GM12878 (cell line): Measurements from ENCODE around the gene SFXN2. TPM values are rescaled to one million over a fixed set of nuclear protein-coding genes. Genes with fewer than 3 reads are reported as not detected.

Source experiments
- E2F8 ChIP-seq: fragments of 450-650 bp; IDR thresholded peaks from 2 replicates; pipeline ENCODE4 v1.6.1; 2018; ENCODE audit warnings: mild to moderate bottlenecking, low read depth, moderate library complexity; ENCODE audit not compliant: partially characterized antibody
- EZH2 ChIP-seq: IDR thresholded peaks from 2 replicates; pipeline ENCODE4 v1.6.1; 2012; ENCODE audit warnings: low read depth, mild to moderate bottlenecking, control low read depth, inconsistent platforms, low read length, borderline replicate concordance; ENCODE audit not compliant: control insufficient read depth
- GABPA ChIP-seq: IDR thresholded peaks from 2 replicates; pipeline ENCODE4 v1.6.1; 2014; ENCODE audit warnings: antibody characterized with exemption, low read depth, mild to moderate bottlenecking, inconsistent platforms
- HCFC1 ChIP-seq: fragments of 150-350 bp; IDR thresholded peaks from 2 replicates; pipeline ENCODE4 v1.6.1; 2014; ENCODE audit warnings: low read length
- HSF1 ChIP-seq: fragments of 150-350 bp; IDR thresholded peaks from 2 replicates; pipeline ENCODE4 v1.6.1; 2014; ENCODE audit warnings: mild to moderate bottlenecking, low read depth, low read length
- IKZF1 ChIP-seq: fragments of 450-650 bp; conservative IDR thresholded peaks from 2 replicates; pipeline ENCODE4 v1.6.1; 2017; ENCODE audit warnings: antibody characterized with exemption, mild to moderate bottlenecking
- IRF4 ChIP-seq: IDR thresholded peaks from 2 replicates; pipeline ENCODE4 v1.6.1; 2011; ENCODE audit warnings: low read depth, low read length
- KDM1A ChIP-seq: fragments of 200-600 bp; sonication (generic); IDR thresholded peaks from 2 replicates; pipeline ENCODE4 v1.6.1; 2016; ENCODE audit warnings: borderline replicate concordance
- MYC ChIP-seq: IDR thresholded peaks from 2 replicates; pipeline ENCODE4 v1.6.1; 2011; ENCODE audit warnings: mild to moderate bottlenecking, low read length, moderate library complexity, inconsistent platforms; ENCODE audit not compliant: insufficient read depth, insufficient replicate concordance, insufficient read length, severe bottlenecking
- RAD21 ChIP-seq: IDR thresholded peaks from 2 replicates; pipeline ENCODE4 v1.6.1; 2011; ENCODE audit warnings: mild to moderate bottlenecking, low read depth, low read length, moderate library complexity; ENCODE audit not compliant: insufficient read depth
- RELB ChIP-seq: fragments of 450-650 bp; IDR thresholded peaks from 2 replicates; pipeline ENCODE4 v1.6.1; 2017; ENCODE audit warnings: low read depth, mild to moderate bottlenecking, moderate library complexity
- SP1 ChIP-seq: IDR thresholded peaks from one replicate; pipeline ENCODE4 v1.6.1; 2011; ENCODE audit warnings: low read depth, low read length
- ZNF24 ChIP-seq: fragments of 450-650 bp; IDR thresholded peaks from 2 replicates; pipeline ENCODE4 v1.6.1; 2017; ENCODE audit warnings: antibody characterized with exemption, mild to moderate bottlenecking
- ZZZ3 ChIP-seq: IDR thresholded peaks from 2 replicates; pipeline ENCODE4 v1.6.1; 2011; ENCODE audit warnings: low read depth; ENCODE audit not compliant: control insufficient read depth, insufficient read length
- polyA plus RNA-seq, 11 experiments: library from polyadenylated mRNA; depleted of rRNA in 4 of 11; unstranded in 6 of 11; stranded (reverse) in 5 of 11; fragments of >200 nt; fragmentation: Nextera tagmentation in 4 of 11; fragmentation: Illumina TruSeq in 1 of 11; extraction: Ambion mirVana in 4 of 11; extraction: Trizol in 1 of 11; gene quantifications; 1 replicate in 1 of 11; 2 replicates in 10 of 11; pipeline versions ENCODE4 v1.2.1 to v1.2.3, GENCODE V29; 2011 to 2016; ENCODE audit warnings: inconsistent platforms in 2 of 11, missing spikeins in 2 of 11, low read depth in 1 of 11
- total RNA-seq, 4 experiments: library from RNA; depleted of rRNA in 3 of 4; stranded (reverse); fragments of >200 nt in 3 of 4; fragmentation: Illumina TruSeq in 1 of 4; extraction: Trizol in 1 of 4; gene quantifications; 2 replicates each; pipeline versions ENCODE4 v1.2.1 to v1.2.3, GENCODE V29; 2013 to 2021
- TF ChIP-seq, protein P1 (sequence below): fragments of 150-350 bp; IDR thresholded peaks from 2 replicates; pipeline ENCODE4 v1.6.1; 2016; ENCODE audit warnings: low read depth, low read length
- TF ChIP-seq, protein P2 (sequence below): fragments of 450-650 bp; IDR thresholded peaks from 2 replicates; pipeline ENCODE4 v1.6.1; 2018; ENCODE audit warnings: borderline replicate concordance, mild to moderate bottlenecking; ENCODE audit not compliant: partially characterized antibody

SFXN2 gene
- total and polyA plus RNA-seq, 10 of the 15 experiments (the other 5 are each of a cell fraction or from before 2014, with no cell fraction given) = 8.8 to 22.5 (median 18.5) TPM

DNA sequence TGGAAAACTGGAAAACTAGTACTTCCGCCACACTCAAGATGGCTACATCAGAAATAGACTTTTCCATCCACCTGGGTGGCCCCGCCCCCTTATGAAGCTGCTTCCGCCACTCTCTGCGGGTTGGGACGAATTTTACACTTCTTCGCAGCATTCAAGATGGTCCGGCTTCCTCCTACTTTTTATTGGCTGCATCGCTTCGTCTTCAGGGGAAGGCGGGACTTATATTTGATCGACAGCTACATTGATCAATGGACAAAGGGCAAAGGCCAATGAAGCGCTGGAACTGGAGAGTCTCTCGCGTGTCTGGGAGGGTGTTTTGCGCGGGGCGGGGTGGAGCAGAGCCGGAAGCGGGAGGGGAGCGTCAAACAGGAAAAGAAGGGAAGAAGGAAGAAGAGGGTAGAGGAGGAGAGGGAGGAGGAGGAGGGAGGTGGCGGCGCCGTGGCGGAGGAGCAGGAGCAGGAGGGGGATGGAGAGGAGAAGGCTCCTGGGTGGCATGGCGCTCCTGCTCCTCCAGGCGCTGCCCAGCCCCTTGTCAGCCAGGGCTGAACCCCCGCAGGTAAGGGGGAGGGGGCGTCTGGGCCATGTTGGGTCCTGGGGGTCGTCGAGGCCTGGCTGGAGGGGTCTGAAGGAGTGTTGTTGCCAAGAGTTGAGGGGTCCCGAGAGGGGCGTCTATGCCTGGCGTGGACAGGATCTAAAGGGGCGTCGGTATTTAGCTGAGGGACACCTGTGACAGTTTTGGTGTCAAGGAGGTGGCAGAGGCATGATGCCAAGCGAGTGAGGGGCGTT is 29.3 kb downstream of the SFXN2 start, which contains the start of gene WBP1L (continued):
- TF ChIP-seq ZZZ3 (no peak), HCFC1 (peak; percentile 80), SP1 (peak; percentile 94), GABPA (peak; percentile 88), E2F8 (peak; percentile 85), MYC (no peak), RAD21 (no peak), RELB (peak; percentile 35; the same call in 1 of the 2 replicates), KDM1A (no peak), IRF4 (peak; percentile 27; the same call in 1 of the 2 replicates), HSF1 (no peak), ZNF24 (no peak), IKZF1 (peak; percentile 79), EZH2 (no peak)
- TF ChIP-seq, protein P1, sequence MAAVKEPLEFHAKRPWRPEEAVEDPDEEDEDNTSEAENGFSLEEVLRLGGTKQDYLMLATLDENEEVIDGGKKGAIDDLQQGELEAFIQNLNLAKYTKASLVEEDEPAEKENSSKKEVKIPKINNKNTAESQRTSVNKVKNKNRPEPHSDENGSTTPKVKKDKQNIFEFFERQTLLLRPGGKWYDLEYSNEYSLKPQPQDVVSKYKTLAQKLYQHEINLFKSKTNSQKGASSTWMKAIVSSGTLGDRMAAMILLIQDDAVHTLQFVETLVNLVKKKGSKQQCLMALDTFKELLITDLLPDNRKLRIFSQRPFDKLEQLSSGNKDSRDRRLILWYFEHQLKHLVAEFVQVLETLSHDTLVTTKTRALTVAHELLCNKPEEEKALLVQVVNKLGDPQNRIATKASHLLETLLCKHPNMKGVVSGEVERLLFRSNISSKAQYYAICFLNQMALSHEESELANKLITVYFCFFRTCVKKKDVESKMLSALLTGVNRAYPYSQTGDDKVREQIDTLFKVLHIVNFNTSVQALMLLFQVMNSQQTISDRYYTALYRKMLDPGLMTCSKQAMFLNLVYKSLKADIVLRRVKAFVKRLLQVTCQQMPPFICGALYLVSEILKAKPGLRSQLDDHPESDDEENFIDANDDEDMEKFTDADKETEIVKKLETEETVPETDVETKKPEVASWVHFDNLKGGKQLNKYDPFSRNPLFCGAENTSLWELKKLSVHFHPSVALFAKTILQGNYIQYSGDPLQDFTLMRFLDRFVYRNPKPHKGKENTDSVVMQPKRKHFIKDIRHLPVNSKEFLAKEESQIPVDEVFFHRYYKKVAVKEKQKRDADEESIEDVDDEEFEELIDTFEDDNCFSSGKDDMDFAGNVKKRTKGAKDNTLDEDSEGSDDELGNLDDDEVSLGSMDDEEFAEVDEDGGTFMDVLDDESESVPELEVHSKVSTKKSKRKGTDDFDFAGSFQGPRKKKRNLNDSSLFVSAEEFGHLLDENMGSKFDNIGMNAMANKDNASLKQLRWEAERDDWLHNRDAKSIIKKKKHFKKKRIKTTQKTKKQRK = peak; percentile 88
- TF ChIP-seq, protein P2, sequence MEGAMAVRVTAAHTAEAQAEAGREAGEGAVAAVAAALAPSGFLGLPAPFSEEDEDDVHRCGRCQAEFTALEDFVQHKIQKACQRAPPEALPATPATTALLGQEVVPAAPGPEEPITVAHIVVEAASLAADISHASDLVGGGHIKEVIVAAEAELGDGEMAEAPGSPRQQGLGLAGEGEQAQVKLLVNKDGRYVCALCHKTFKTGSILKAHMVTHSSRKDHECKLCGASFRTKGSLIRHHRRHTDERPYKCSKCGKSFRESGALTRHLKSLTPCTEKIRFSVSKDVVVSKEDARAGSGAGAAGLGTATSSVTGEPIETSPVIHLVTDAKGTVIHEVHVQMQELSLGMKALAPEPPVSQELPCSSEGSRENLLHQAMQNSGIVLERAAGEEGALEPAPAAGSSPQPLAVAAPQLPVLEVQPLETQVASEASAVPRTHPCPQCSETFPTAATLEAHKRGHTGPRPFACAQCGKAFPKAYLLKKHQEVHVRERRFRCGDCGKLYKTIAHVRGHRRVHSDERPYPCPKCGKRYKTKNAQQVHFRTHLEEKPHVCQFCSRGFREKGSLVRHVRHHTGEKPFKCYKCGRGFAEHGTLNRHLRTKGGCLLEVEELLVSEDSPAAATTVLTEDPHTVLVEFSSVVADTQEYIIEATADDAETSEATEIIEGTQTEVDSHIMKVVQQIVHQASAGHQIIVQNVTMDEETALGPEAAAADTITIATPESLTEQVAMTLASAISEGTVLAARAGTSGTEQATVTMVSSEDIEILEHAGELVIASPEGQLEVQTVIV = peak; percentile 91
